NCI-H187 (cell line): Measurements from ENCODE around the gene GPS1.

Experiments used
- DNase-seq, 2 experiments: peaks; one replicate each; lab custom pipeline; 2025; lab: John Stamatoyannopoulos, UW

Gene GPS1

GRCh38 chr17:82079001-82079677 lies 27.4 kb downstream of the GPS1 start:
- no peak for DNase-seq

GRCh38 chr17:82080048-82080788 lies 28.5 kb downstream of the GPS1 start:
- no peak for DNase-seq

DNA sequence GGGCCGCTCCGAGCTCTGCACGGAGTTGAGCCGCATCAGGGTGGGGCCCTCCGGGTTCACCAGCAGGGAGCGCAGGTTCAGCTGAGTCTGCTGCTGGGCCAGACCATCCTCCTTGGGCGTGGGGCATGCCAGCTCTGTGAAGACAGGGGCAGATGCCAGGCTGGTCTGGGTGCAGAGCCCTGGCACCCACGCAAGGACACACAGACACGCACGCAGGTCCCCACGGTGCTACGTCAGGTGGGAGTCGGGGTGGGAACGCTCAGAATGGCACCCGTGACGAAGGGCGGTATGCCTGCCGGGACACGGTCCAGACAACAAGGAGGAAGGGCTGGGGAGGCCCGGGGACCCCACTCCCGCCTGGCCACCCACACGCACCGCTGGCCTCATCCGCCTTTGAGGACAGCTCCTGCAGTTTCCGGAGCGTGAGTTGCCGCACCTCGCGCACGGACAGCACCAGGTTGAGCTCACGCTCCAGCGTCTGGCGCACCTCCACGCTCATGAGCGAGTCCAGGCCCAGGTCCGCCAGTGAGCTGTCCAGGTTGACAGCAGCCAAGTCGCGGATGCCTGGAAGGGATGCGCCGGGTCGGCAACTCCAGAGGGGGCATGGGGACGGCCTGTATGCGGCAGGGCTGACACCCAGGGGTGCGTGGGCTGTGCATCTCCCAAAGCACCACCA lies 29.2 kb downstream of the GPS1 start:
- no peak for DNase-seq

DNA sequence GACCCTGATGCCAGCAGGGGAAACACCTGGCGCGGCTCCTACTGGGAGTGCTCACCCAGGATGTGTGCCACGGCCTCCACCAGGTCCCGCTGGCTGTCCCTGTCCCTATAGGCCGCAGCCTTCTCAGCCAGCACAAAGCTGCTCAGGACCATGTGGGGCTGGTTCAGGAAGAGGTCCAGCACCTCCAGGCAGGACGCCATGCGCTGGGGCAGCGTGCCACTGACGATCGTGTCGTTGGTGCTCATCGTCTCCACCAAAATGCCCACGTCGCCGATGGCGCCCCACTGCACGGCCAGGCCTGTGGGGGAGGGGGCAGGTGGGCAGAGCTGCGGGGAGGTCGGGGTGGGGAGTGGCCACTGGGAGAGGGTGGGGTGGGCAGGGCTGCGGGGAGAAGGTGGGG lies 29.8 kb downstream of the GPS1 start:
- no peak for DNase-seq

GRCh38 chr17:82081966-82082365 lies 30.3 kb downstream of the GPS1 start:
- no peak for DNase-seq

GRCh38 chr17:82082456-82082855 lies 30.8 kb downstream of the GPS1 start:
- DNase-seq: no peak

DNA sequence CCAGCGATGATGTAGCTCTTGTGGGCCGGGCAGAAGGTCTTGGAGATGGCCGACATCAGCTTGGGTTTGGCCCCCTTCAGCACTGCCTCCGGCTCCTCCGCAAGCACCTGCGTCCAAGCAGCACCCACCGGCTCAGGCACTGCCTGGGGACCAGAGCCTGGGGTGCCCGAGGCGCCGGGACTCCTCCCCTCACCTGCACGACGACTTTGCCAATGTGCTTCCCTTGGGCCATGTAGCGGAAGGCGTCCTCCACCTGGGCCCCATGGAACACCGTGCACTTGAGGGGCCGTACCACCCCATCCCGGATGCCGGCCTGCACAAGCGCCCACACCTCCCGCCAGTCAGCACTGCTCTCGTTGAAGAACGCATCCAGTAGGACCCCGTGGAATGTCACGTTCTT lies 31.3 kb downstream of the GPS1 start:
- DNase-seq: no peak

- no peak for DNase-seq
Measured at GRCh38 chr17:82083533-82084359, 32.0 kb downstream of the GPS1 start.

DNA sequence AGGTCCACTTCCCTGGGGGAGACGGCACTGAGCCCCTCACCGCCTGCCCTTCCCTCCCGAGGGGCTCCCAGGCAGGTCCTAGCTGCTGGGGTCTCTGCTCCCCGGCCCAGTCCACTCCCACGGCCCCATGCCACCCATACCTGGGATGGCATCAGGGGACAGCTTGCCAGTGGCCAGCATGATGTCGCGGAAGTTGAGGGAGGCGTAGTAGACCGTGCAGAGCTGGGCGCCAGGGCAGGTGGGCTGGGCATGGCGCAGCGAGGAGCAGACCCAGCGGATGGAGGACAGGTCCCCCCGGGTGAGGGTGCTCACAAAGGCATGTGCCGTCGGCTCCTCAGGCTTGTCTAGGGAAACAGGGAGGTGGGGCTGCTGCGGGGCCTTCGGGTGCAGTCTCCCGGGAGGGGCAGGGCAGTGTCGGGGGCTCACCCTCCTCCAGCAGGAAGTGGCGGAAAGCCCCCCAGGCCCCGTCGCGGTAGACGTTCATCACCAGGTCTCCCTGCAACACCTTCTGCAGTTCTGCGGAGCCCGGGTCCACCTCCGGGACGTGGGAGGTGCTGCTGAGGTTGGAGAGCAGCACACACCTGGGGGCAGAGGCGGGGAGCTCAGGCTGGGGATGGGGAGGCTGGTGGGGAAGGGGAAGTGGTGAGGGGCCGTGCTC lies 32.8 kb downstream of the GPS1 start:
- DNase-seq: no peak

GRCh38 chr17:82085031-82085861 lies 33.5 kb downstream of the GPS1 start:
- no peak for DNase-seq

DNA sequence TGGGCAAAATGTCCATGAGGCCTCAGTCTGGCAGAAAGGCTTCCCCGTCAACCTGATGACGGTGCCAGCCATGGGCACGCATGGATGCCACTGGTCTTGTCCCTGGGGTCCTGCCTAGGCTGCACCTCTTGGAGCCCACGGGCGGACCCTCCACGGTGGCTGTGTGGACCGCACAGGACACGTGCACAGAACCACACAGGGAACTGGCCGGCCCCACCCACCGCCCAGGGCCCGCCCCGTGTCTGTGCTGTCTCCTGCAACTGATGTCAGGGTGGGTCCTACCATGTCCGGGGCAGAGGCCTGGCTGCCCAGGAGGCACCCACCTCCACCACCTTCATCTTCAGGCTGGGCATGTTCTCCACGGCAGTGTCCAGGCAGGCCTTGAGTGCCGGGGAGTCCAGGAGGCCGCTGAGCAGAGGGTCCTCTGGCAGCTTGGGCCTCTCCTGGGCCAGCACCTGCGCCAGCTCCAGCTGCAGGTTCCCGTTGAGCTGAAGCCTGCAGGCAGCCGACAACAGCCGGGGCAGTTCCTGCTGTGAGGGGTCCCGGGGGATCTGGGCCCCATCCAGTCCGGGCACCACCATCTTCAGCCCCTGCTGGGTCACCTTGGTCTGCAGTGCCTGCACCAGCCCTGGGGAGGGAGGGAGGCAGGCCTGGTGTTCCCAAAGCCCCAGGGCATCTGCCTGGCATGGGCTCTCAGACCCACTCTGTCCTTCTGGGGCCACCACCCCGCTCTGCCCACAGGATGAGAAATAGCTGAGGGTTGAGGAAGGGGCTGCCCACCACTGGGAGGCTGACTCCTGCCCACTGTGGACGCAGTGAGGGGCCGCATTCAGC lies 34.5 kb downstream of the GPS1 start:
- DNase-seq: no peak

GRCh38 chr17:82086941-82087906 lies 35.5 kb downstream of the GPS1 start:
- no peak for DNase-seq

DNA sequence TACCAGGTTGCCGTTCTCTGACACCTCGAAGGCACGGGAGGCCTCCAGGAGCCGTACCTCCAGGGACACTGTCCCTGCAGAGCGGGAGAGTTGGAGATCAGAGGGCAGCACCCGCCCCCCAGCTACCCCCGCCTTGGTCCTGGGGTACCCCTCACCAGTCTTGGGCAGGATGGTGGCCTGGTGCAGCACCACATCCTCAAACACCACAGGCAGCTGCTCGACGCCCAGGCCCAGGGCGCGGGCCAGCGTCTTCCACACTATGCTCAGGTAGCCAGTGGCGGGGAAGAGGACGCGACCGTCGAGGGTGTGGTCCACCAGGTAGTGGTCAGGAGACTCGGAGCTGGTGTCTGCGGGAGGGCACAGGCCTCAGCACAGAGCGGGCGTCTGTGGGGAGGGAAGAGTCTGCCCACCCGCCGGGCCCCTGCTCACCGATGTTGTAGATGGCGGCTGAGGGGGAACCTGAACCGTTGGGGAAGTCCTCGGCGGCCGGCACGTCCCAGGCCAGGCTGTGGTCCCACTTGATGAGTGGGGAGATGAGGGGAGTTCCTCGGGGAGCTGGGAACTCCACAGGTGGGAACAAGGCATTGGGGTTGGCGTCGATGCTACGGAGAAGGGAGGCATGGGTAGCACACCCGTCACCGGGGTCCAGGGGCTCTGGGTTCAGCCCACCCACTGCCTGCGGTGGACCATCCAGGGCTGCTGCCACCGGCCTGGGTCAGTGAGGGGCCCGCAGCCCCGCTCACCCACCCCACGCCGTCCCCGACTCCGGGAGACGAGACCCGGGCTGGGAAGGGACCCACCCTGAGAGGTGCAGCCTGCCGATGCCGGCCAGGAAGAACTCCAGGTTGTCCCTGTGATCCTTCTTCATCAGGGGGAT lies 36.5 kb downstream of the GPS1 start:
- DNase-seq: no peak

DNA sequence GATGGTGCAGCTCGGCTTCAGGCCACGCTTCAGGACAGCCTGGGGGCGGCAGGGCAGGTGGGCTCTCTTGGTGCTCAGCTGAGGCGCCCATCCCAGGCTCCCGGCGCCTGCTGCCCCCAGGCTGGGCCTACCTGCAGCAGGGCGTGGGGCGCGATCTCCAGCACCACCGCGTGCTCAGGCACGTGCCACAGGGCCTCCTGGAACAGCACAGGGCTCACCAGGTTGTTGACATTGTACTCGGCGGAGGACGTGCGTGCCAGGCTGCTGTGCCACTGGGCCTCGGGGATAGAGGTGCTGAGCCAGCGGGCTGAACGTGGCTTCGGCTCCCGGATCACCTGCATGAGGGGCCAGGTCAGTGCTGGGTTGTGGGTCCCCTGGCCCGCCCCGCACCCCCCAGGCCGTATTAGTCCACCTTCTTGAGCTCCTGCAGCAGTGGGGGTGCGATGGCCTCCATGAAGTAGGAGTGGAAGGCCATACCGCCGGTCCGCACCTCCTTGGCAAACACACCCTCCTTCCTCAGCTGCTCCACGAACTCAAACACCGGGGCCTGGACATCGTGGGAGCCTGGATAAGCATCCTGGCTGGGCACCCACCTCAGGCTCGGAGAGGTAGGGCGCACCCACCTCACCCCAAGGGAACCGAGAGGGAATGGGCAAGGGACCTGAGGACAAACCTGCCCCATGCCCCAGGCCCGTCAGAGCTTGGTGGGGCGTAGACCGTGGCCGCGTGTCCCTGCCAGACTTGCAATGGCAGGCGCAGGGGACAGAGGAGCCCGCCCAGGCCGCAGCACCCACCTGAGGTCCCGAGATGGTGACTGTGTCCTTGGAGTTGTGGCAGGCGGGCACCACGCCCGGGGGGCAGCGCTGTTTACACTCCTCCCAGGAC lies 37.4 kb downstream of the GPS1 start:
- DNase-seq: no peak

- no peak for DNase-seq
Measured at GRCh38 chr17:82089723-82090548, 38.2 kb downstream of the GPS1 start.
